IPS-18a (cell line): Measurements from ENCODE around the gene SLC25A17.
"Not testable (repeated sequence)": the region's sequence is repeated elsewhere in the genome, so short reads cannot be mapped to it uniquely, and the experiment has no call there.

ENCODE experiments used
- H3K27ac ChIP-seq: one replicate; pipeline ENCODE4 v1.5.1; 2013; ENCODE audit warnings: low read length
- H3K27me3 ChIP-seq: one replicate; pipeline ENCODE4 v1.6.1; 2013; ENCODE audit warnings: mild to moderate bottlenecking, low read length; ENCODE audit not compliant: control insufficient read depth, insufficient read depth
- H3K36me3 ChIP-seq: one replicate; pipeline ENCODE4 v1.6.1; 2013; ENCODE audit warnings: low read depth, low read length; ENCODE audit not compliant: control insufficient read depth
- H3K4me1 ChIP-seq: one replicate; pipeline ENCODE4 v1.6.1; 2013; ENCODE audit warnings: low read depth, low read length; ENCODE audit not compliant: control insufficient read depth
- H3K4me3 ChIP-seq: one replicate; pipeline ENCODE4 v1.5.1; 2013; ENCODE audit warnings: low read length
- H3K9ac ChIP-seq: one replicate; pipeline ENCODE4 v1.6.1; 2013; ENCODE audit warnings: mild to moderate bottlenecking, low read length, moderate library complexity
- H3K9me3 ChIP-seq: one replicate; pipeline ENCODE4 v1.6.1; 2013; ENCODE audit warnings: low read depth, low read length; ENCODE audit not compliant: control insufficient read depth

Gene SLC25A17

GRCh38 chr22:40853333-40853732, 34.2 kb upstream of the SLC25A17 start:
- Histone ChIP-seq H3K4me1 (peaks cover 17% of the 10 kb centered on the region), H3K9ac (no peak overlapping the region), H3K27me3 (no peaks in the 10 kb centered on the region), H3K36me3 (peaks cover 28% of the 10 kb centered on the region), H3K9me3 (no peaks in the 10 kb centered on the region), H3K27ac (no peak overlapping the region), H3K4me3 (no peak overlapping the region)

- H3K9me3 ChIP-seq, H3K9ac ChIP-seq, H3K27me3 ChIP-seq, H3K27ac ChIP-seq, H3K4me3 ChIP-seq, H3K4me1 ChIP-seq: not testable (repeated sequence)
- H3K36me3 ChIP-seq = peaks cover 84% of the 10 kb centered on the region
These were observed 26.7 kb upstream of the SLC25A17 start for GRCh38 chr22:40845816-40846215.

GRCh38 chr22:40844951-40845350, 25.8 kb upstream of the SLC25A17 start:
- Histone ChIP-seq H3K4me3 (no peak overlapping the region), H3K9me3 (no peaks in the 10 kb centered on the region), H3K9ac (no peak overlapping the region), H3K27ac (no peak overlapping the region), H3K4me1 (no peaks in the 10 kb centered on the region), H3K36me3 (peaks cover 84% of the 10 kb centered on the region), H3K27me3 (no peaks in the 10 kb centered on the region)

- no peak overlapping the region for H3K27ac ChIP-seq
- H3K4me1 ChIP-seq = no peaks in the 10 kb centered on the region
- peaks cover 81% of the 10 kb centered on the region for H3K36me3 ChIP-seq
- no peaks in the 10 kb centered on the region for H3K27me3 ChIP-seq
- no peak overlapping the region for H3K4me3 ChIP-seq
- no peak overlapping the region for H3K9ac ChIP-seq
- no peaks in the 10 kb centered on the region for H3K9me3 ChIP-seq
These were observed 19.3 kb upstream of the SLC25A17 start for GRCh38 chr22:40838486-40838885.

GRCh38 chr22:40834619-40835018, 15.5 kb upstream of the SLC25A17 start:
- H3K9me3 ChIP-seq = no peaks in the 10 kb centered on the region
- H3K9ac ChIP-seq = no peak overlapping the region
- peaks cover 79% of the 10 kb centered on the region for H3K36me3 ChIP-seq
- no peaks in the 10 kb centered on the region for H3K4me1 ChIP-seq
- no peak overlapping the region for H3K4me3 ChIP-seq
- H3K27me3 ChIP-seq = no peaks in the 10 kb centered on the region
- H3K27ac ChIP-seq = no peak overlapping the region

GRCh38 chr22:40829131-40829530, 10.0 kb upstream of the SLC25A17 start:
- no peak overlapping the region for H3K4me3 ChIP-seq
- peaks cover 73% of the 10 kb centered on the region for H3K36me3 ChIP-seq
- no peaks in the 10 kb centered on the region for H3K9me3 ChIP-seq
- no peaks in the 10 kb centered on the region for H3K27me3 ChIP-seq
- no peak overlapping the region for H3K9ac ChIP-seq
- no peak overlapping the region for H3K27ac ChIP-seq
- peaks cover 10% of the 10 kb centered on the region for H3K4me1 ChIP-seq

- Histone ChIP-seq H3K9ac (no peak overlapping the region), H3K9me3 (no peaks in the 10 kb centered on the region), H3K27me3 (no peaks in the 10 kb centered on the region), H3K4me3 (peak overlapping the region; percentile 25), H3K36me3 (peaks cover 71% of the 10 kb centered on the region), H3K27ac (no peak overlapping the region), H3K4me1 (peaks cover 10% of the 10 kb centered on the region)
These were observed 8.0 kb upstream of the SLC25A17 start for GRCh38 chr22:40826984-40827741.

- H3K9ac ChIP-seq, H3K27me3 ChIP-seq, H3K9me3 ChIP-seq, H3K27ac ChIP-seq, H3K4me3 ChIP-seq: not testable (repeated sequence)
- Histone ChIP-seq H3K36me3 (peaks cover 63% of the 10 kb centered on the region), H3K4me1 (peaks cover 10% of the 10 kb centered on the region)
These were observed 7.1 kb upstream of the SLC25A17 start for GRCh38 chr22:40826292-40826691.

GRCh38 chr22:40823426-40823825, 4.3 kb upstream of the SLC25A17 start:
- H3K4me3 ChIP-seq = no peak overlapping the region
- no peak overlapping the region for H3K9ac ChIP-seq
- peaks cover 40% of the 10 kb centered on the region for H3K36me3 ChIP-seq
- no peaks in the 10 kb centered on the region for H3K27me3 ChIP-seq
- no peaks in the 10 kb centered on the region for H3K9me3 ChIP-seq
- peaks cover 18% of the 10 kb centered on the region for H3K4me1 ChIP-seq
- H3K27ac ChIP-seq = no peak overlapping the region

GRCh38 chr22:40819599-40820140, 524 bp upstream of the SLC25A17 start:
- H3K4me3 ChIP-seq = peak overlapping the region; percentile 100
- H3K4me1 ChIP-seq = peaks cover 8% of the 10 kb centered on the region
- H3K36me3 ChIP-seq = peaks cover 23% of the 10 kb centered on the region
- no peaks in the 10 kb centered on the region for H3K27me3 ChIP-seq
- peak overlapping the region; percentile 53 for H3K9ac ChIP-seq
- H3K9me3 ChIP-seq = no peaks in the 10 kb centered on the region
- peak overlapping the region; percentile 35 for H3K27ac ChIP-seq

- peaks cover 8% of the 10 kb centered on the region for H3K4me1 ChIP-seq
- H3K9me3 ChIP-seq = no peaks in the 10 kb centered on the region
- H3K27ac ChIP-seq = peak overlapping the region; percentile 59
- H3K4me3 ChIP-seq = peak overlapping the region; percentile 100
- peak overlapping the region; percentile 86 for H3K9ac ChIP-seq
- no peaks in the 10 kb centered on the region for H3K27me3 ChIP-seq
- H3K36me3 ChIP-seq = peaks cover 10% of the 10 kb centered on the region
These were observed 877 bp downstream of the SLC25A17 start for GRCh38 chr22:40818192-40818746.

GRCh38 chr22:40817737-40818136, 1.4 kb downstream of the SLC25A17 start:
- Histone ChIP-seq H3K27ac (no peak overlapping the region), H3K27me3 (no peaks in the 10 kb centered on the region), H3K4me1 (peaks cover 8% of the 10 kb centered on the region), H3K4me3 (peak overlapping the region; percentile 100), H3K9me3 (no peaks in the 10 kb centered on the region), H3K36me3 (peaks cover 8% of the 10 kb centered on the region), H3K9ac (no peak overlapping the region)
